GM21423 (cell line): ENCODE measurements around the gene ECSIT.
A peak's percentile ranks its signal among the peaks of the same experiment; 100 is the strongest.
"Not testable (repeated sequence)": the region's sequence is repeated elsewhere in the genome, so short reads cannot be mapped to it uniquely, and the experiment has no call there.

Source experiments
- ATAC-seq: cut with Tn5 transposase; IDR thresholded peaks from one replicate; pipeline ENCODE4 v1.9.1; 2021; ENCODE audit warnings: mild to moderate bottlenecking, moderate library complexity; ENCODE audit not compliant: unreplicated experiment

ECSIT gene

GRCh38 chr19:11528551-11529341, at the start of gene ECSIT:
Gene ECSIT (minus strand): TSS chr19:11529134. CDS start chr19:11519170, 9,964 bp downstream.
- ATAC-seq = peak; percentile 95

GRCh38 chr19:11577451-11578257, 48.7 kb upstream of the ECSIT start, which contains the start of gene ACP5:
Gene ACP5 (minus strand): TSS chr19:11577645. CDS start chr19:11577317, 328 bp downstream.
- no peak for ATAC-seq

- ATAC-seq = no peak
Measured at GRCh38 chr19:11576227-11576626, 47.3 kb upstream of the ECSIT start.

- ATAC-seq = no peak
Measured at GRCh38 chr19:11574689-11575088, 45.8 kb upstream of the ECSIT start.

- ATAC-seq = not testable (repeated sequence)
Measured at GRCh38 chr19:11573763-11574162, 44.8 kb upstream of the ECSIT start.

- ATAC-seq = not testable (repeated sequence)
Measured at GRCh38 chr19:11573354-11573753, 44.4 kb upstream of the ECSIT start.

- ATAC-seq = no peak
Measured at GRCh38 chr19:11570039-11570462, 41.1 kb upstream of the ECSIT start.

- no peak for ATAC-seq
Measured at GRCh38 chr19:11566164-11566563, 37.2 kb upstream of the ECSIT start.

- ATAC-seq = not testable (repeated sequence)
Measured at GRCh38 chr19:11565649-11565980, 36.7 kb upstream of the ECSIT start.

- not testable (repeated sequence) for ATAC-seq
Measured at GRCh38 chr19:11564082-11564807, 35.3 kb upstream of the ECSIT start.

- no peak for ATAC-seq
Measured at GRCh38 chr19:11563532-11563931, 34.6 kb upstream of the ECSIT start.

GRCh38 chr19:11560404-11561051, 31.6 kb upstream of the ECSIT start:
- ATAC-seq = no peak

- peak; percentile 74 for ATAC-seq
Measured at GRCh38 chr19:11558881-11559828, 30.2 kb upstream of the ECSIT start, which contains the start of gene ELOF1. Gene ELOF1 (minus strand): TSS chr19:11559230. CDS start chr19:11554347, 4,883 bp downstream.

- ATAC-seq = no peak
Measured at GRCh38 chr19:11556634-11557420, 27.9 kb upstream of the ECSIT start.

GRCh38 chr19:11555246-11555645, 26.3 kb upstream of the ECSIT start:
- ATAC-seq = no peak

GRCh38 chr19:11554160-11554559, 25.2 kb upstream of the ECSIT start:
- ATAC-seq = no peak

GRCh38 chr19:11552666-11553372, 23.9 kb upstream of the ECSIT start:
- no peak for ATAC-seq

- no peak for ATAC-seq
Measured at GRCh38 chr19:11551603-11552235, 22.8 kb upstream of the ECSIT start.
